Activated effector memory CD4-positive, alpha-beta T cell treated with anti-CD3 and anti-CD28 coated beads, Interleukin-2, amount 50 U/mL, for 16 hours (primary cell): ENCODE measurements around the gene SLC22A4.

Source experiments
- DNase-seq: peaks from one replicate; pipeline ENCODE4 v3.0.0-alpha.2; 2020

Gene SLC22A4

GRCh38 chr5:132378580-132378979, 84.4 kb downstream of the SLC22A4 start:
- DNase-seq: no peak

GRCh38 chr5:132380047-132380446, 85.9 kb downstream of the SLC22A4 start:
- no peak for DNase-seq

- no peak for DNase-seq
Observed at GRCh38 chr5:132380741-132381140, 86.5 kb downstream of the SLC22A4 start.

GRCh38 chr5:132381614-132382013, 87.4 kb downstream of the SLC22A4 start:
- no peak for DNase-seq

GRCh38 chr5:132383261-132383660, 89.1 kb downstream of the SLC22A4 start:
- no peak for DNase-seq

GRCh38 chr5:132383984-132384383, 89.8 kb downstream of the SLC22A4 start:
- DNase-seq: no peak

- DNase-seq: no peak
Observed at GRCh38 chr5:132384506-132385050, 90.4 kb downstream of the SLC22A4 start.

- peak; percentile 82 for DNase-seq
Observed at GRCh38 chr5:132385326-132386105, 91.3 kb downstream of the SLC22A4 start.

- DNase-seq: peak; percentile 89
Observed at GRCh38 chr5:132386644-132387286, 92.6 kb downstream of the SLC22A4 start.

GRCh38 chr5:132387640-132388117, 93.5 kb downstream of the SLC22A4 start:
- no peak for DNase-seq

- no peak for DNase-seq
Observed at GRCh38 chr5:132388244-132389050, 94.3 kb downstream of the SLC22A4 start.

GRCh38 chr5:132389051-132389331, 94.8 kb downstream of the SLC22A4 start:
- no peak for DNase-seq

- no peak for DNase-seq
Observed at GRCh38 chr5:132389585-132390286, 95.5 kb downstream of the SLC22A4 start.

GRCh38 chr5:132391247-132391646, 97.1 kb downstream of the SLC22A4 start:
- no peak for DNase-seq

GRCh38 chr5:132391870-132392269, 97.7 kb downstream of the SLC22A4 start:
- no peak for DNase-seq

- no peak for DNase-seq
Observed at GRCh38 chr5:132392411-132392810, 98.2 kb downstream of the SLC22A4 start.

GRCh38 chr5:132392978-132393825, 99.0 kb downstream of the SLC22A4 start:
- DNase-seq: no peak
